ENCODE results near the gene SDK1.

Gene SDK1

DNA sequence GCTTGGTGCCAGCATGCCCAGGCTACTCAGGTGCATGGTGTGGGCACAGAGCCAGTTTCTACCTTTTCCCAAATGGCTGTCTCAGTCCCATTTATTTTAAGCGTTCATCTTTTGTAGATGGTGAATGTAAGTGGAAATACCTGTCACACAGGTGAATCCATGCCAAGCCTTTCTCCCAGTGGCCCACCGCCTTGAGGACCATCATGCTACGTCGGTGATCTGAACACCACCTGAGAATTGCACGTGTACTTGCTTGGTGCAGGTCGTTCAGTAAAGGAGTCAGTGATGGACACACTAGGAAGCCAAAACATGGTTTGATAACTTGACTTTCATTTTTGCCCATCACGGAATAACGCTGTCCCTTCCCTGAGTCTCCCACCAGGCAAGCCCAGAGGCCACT is 714.3 kb downstream of the SDK1 start:
- no peak overlapping the region for H3K4me3 ChIP-seq (replicated peaks; ENCODE audit: low read depth, low read length)
- TF ChIP-seq, protein P1, sequence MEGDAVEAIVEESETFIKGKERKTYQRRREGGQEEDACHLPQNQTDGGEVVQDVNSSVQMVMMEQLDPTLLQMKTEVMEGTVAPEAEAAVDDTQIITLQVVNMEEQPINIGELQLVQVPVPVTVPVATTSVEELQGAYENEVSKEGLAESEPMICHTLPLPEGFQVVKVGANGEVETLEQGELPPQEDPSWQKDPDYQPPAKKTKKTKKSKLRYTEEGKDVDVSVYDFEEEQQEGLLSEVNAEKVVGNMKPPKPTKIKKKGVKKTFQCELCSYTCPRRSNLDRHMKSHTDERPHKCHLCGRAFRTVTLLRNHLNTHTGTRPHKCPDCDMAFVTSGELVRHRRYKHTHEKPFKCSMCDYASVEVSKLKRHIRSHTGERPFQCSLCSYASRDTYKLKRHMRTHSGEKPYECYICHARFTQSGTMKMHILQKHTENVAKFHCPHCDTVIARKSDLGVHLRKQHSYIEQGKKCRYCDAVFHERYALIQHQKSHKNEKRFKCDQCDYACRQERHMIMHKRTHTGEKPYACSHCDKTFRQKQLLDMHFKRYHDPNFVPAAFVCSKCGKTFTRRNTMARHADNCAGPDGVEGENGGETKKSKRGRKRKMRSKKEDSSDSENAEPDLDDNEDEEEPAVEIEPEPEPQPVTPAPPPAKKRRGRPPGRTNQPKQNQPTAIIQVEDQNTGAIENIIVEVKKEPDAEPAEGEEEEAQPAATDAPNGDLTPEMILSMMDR (IDR thresholded peaks at IDR 0.05; ENCODE audit: low read depth, low read length, missing control alignments), result no peak
- DNase-seq (ENCODE audit: extremely low read depth, low read depth), result no peak

DNA sequence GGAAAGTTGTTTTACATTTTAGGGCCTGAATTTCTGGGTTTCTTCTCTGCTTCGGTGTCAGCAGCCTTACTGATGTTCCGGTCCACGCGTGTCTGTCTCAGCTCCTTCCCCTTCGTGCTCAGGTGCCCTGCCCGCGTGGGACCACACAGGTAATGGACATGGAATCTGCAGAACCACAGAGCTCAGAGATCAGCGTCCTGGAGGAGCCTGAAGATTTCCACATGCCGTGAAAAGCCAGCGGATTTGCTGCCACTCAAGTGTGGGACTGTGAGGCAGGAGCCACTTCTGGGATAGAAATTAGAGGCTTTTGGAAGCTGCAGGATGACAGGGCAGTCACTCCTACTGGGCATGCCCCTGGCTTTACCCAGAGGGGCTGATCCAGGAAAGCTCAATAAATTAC is 714.9 kb downstream of the SDK1 start:
- H3K4me3 ChIP-seq (replicated peaks; ENCODE audit: low read depth, low read length), result no peak overlapping the region
- TF ChIP-seq, protein P1 (IDR thresholded peaks at IDR 0.05; ENCODE audit: low read depth, low read length, missing control alignments), result no peak
- no peak for DNase-seq (ENCODE audit: extremely low read depth, low read depth)

DNA sequence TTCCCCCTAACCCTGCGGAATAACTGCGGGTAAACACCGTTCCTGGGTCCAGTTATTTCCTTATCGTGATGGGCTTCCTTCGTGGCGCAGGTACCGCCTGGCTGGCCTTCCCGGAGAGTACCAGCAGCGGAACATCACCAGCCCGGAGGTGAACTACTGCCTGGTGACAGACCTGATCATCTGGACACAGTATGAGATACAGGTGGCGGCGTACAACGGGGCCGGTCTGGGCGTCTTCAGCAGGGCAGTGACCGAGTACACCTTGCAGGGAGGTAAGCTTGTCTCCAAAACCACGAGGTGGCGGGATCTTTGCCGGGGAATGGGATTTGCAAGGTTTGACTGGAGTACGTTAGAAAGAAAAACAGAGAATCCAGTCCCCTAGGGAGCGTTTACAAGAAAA is 716.0 kb downstream of the SDK1 start:
- TF ChIP-seq, protein P1 (IDR thresholded peaks at IDR 0.05; ENCODE audit: low read depth, low read length, missing control alignments), result no peak
- H3K4me3 ChIP-seq (replicated peaks; ENCODE audit: low read depth, low read length), result no peak overlapping the region
- no peak for DNase-seq (ENCODE audit: extremely low read depth, low read depth)

DNA sequence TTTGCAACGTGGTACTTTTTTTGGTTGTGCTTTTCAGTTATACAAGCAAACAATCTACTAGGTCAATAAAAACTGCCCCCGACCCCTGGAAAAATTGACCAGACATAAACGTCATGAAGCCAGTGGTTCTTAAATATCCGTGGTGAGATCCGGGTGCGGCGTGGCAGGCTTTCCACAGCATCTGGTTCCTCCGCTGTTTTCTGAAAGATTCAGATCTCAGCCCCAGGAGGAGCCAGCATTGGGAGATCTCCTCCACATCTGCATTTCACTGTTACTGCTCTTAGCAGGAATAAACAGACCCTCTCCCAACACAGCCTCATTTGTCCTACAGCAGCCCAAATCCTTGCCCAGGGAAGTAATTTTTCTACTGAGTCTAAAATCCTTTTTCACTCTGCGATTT is 716.7 kb downstream of the SDK1 start:
- H3K4me3 ChIP-seq (replicated peaks; ENCODE audit: low read depth, low read length), result no peak overlapping the region
- TF ChIP-seq, protein P1 (IDR thresholded peaks at IDR 0.05; ENCODE audit: low read depth, low read length, missing control alignments), result no peak
- no peak for DNase-seq (ENCODE audit: extremely low read depth, low read depth)

DNA sequence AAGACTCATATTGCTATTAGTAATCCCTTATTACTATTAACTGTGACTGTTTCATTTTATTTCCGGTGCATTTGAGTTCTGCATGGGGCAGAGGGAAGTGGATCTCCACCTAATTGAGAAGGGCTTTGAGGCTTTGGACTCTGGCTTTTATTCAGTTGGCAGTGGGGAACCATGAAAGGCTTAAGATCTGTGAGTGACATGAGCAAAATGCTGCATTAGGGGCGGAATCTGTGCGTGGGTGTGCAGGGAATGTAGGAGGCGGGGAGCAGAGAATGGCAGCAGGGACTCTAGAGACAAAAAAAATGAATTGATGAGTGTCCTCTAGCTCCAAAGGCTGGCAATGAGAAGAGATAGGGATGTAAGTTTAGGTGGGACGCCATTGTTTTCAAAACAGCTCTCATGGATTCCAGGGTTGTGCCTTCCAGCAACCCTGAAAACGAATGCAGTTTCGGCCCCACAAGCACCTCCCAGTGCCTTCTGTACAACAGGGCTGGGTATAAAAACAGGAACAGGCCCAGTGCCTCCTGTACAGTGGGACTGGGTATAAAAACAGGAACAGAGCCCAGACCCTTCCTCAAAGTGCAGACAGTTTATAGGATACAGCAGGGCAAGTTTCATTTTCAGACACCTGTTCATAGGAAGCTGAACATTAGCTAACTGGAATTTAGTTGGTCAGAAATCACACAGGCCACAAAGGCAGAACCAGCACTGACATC is 717.7 kb downstream of the SDK1 start:
- DNase-seq (ENCODE audit: extremely low read depth, low read depth), result no peak
- TF ChIP-seq, protein P1 (IDR thresholded peaks at IDR 0.05; ENCODE audit: low read depth, low read length, missing control alignments), result no peak
- no peak overlapping the region for H3K4me3 ChIP-seq (replicated peaks; ENCODE audit: low read depth, low read length)

DNA sequence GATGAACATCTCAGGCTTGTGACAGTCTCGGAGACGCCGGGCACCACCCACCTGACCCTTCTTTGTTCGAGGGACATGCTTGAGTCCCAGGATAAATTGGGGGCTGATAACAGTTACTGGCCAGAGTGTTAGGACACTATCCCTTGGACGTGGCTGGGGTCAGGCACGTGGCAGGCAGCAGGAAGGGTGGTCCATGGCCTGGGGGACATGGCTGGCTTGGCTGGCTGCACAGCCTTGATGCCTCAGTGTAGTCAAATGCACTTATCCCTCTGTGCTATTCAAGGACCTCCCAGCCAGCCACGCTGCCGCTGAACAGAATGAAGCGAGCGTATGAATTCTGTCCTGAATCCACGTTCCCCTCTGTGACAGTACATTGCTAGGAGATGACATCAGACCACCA is 719.0 kb downstream of the SDK1 start:
- no peak overlapping the region for H3K4me3 ChIP-seq (replicated peaks; ENCODE audit: low read depth, low read length)
- DNase-seq (ENCODE audit: extremely low read depth, low read depth), result no peak
- TF ChIP-seq, protein P1 (IDR thresholded peaks at IDR 0.05; ENCODE audit: low read depth, low read length, missing control alignments), result no peak

DNA sequence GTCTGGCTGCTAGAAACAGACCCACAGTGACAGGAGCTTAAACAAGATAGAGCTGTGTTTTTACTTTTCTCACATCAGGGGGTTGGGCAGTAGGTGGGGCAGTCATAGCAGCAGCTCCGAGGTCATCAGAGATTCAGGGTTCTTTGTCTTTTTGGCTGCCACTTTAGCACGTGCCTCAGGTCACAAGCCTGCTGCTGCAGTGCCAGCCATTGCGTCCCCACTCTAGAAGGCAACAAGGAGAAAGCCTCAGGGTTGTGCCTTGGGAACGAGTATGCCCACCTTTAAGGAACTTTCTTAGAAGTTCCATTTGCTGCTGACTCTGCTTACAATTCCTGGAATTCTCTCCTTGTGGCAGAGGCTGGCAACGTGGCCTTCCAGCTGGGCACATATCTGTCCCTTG is 720.4 kb downstream of the SDK1 start:
- DNase-seq (ENCODE audit: extremely low read depth, low read depth), result no peak
- no peak overlapping the region for H3K4me3 ChIP-seq (replicated peaks; ENCODE audit: low read depth, low read length)
- TF ChIP-seq, protein P1 (IDR thresholded peaks at IDR 0.05; ENCODE audit: low read depth, low read length, missing control alignments), result no peak
